HCT116 (cell line): Measurements from ENCODE around the gene LINGO3. TPM values are rescaled to one million over a fixed set of nuclear protein-coding genes. Genes with fewer than 3 reads are reported as not detected.
A peak's percentile ranks its signal among the peaks of the same experiment; 100 is the strongest.

Experiments
- ATAC-seq: fragments of 200-7000 bp; cut with Tn5 transposase; 2 replicates; pipeline ENCODE4 v1.9.1; 2020; ENCODE audit warnings: mild to moderate bottlenecking, moderate library complexity
- BruUV-seq: library from RNA; stranded (reverse); fragments of 400-500 nt; replicated peaks from 2 replicates; lab custom pipeline; 2021; lab: Mats Ljungman, UMichigan
- CTCF ChIA-PET: fragments of 300-600 bp; sonication (Branson Sonifier 250); formaldehyde crosslinking; loops from one replicate; lab custom pipeline; 2021; ENCODE audit warnings: antibody characterized with exemption; lab: Charles Lee
- POLR2A ChIA-PET: fragments of 300-600, 350-600 bp; sonication (Branson Sonifier 250); formaldehyde crosslinking; loops from one replicate; lab custom pipeline; 2021; ENCODE audit warnings: antibody characterized with exemption; lab: Charles Lee
- RAD21 ChIA-PET, 2 experiments: fragments of 300-600 bp; sonication (Branson Sonifier 250); formaldehyde crosslinking; loops; one replicate each; lab custom pipeline; 2023; ENCODE audit warnings: low total read pairs in 2 of 2; ENCODE audit not compliant: uncharacterized antibody in 2 of 2, unreplicated experiment in 2 of 2, low non-redundant PET in 1 of 2; lab: Charles Lee
- DNase-seq: peaks from one replicate; pipeline ENCODE4 v3.0.0-alpha.2; 2010; ENCODE audit warnings: low read depth, low spot score
- H2AFZ ChIP-seq: fragments of 200-600 bp; shearing (Covaris generic), sonication (generic); 2 replicates; pipeline ENCODE4 v1.6.1; 2017; ENCODE audit warnings: low read depth, mixed run types, mixed read lengths, antibody characterized with exemption, low read length; ENCODE audit not compliant: poor library complexity, severe bottlenecking
- H3K27ac ChIP-seq: 2 replicates; pipeline ENCODE4 v1.5.1; 2012; ENCODE audit warnings: low read depth, low read length
- H3K27me3 ChIP-seq: fragments of 200-600 bp; sonication (generic); 2 replicates; pipeline ENCODE4 v1.6.1; 2016; ENCODE audit warnings: mixed run types, low read length, mixed read lengths; ENCODE audit not compliant: insufficient read depth
- H3K36me3 ChIP-seq, 2 experiments: fragments of 200-500 bp in 1 of 2; fragments of 200-600 bp in 1 of 2; sonication (Bioruptor generic) in 1 of 2; sonication (generic) in 1 of 2; 2 replicates each; pipeline versions ENCODE4 v1.5.1 to v1.6.1; 2014 to 2016; ENCODE audit warnings: low read length in 2 of 2, inconsistent platforms in 1 of 2, mixed read lengths in 1 of 2, mixed run types in 1 of 2; ENCODE audit not compliant: insufficient read depth in 2 of 2, control insufficient read depth in 1 of 2
- H3K4me1 ChIP-seq, 2 experiments: fragments of 200-600 bp in 1 of 2; sonication (generic) in 1 of 2; 2 replicates each; pipeline versions ENCODE4 v1.5.1 to v1.6.1; 2012 to 2017; ENCODE audit warnings: low read length in 2 of 2, inconsistent platforms in 1 of 2, mild to moderate bottlenecking in 1 of 2, mixed read lengths in 1 of 2, mixed run types in 1 of 2, moderate library complexity in 1 of 2; ENCODE audit not compliant: insufficient read depth in 2 of 2, control insufficient read depth in 1 of 2
- H3K4me2 ChIP-seq: fragments of 200-600 bp; sonication (generic); 2 replicates; pipeline ENCODE4 v1.6.1; 2017; ENCODE audit warnings: mixed run types, low read length, mixed read lengths
- H3K4me3 ChIP-seq, 2 experiments: fragments of 200-600 bp in 1 of 2; sonication (generic) in 1 of 2; replicated peaks in 1 of 2; 2 replicates each; pipeline ENCODE4 v1.5.1; 2011 to 2016; ENCODE audit warnings: low read length in 2 of 2, control low read depth in 1 of 2, low read depth in 1 of 2, mild to moderate bottlenecking in 1 of 2, mixed read lengths in 1 of 2, mixed run types in 1 of 2
- H3K79me2 ChIP-seq: fragments of 200-600 bp; sonication (generic); 2 replicates; pipeline ENCODE4 v1.6.1; 2017; ENCODE audit warnings: mild to moderate bottlenecking, mixed run types, low read length, moderate library complexity, mixed read lengths; ENCODE audit not compliant: insufficient read depth
- H3K9ac ChIP-seq: fragments of 200-600 bp; sonication (generic); 2 replicates; pipeline ENCODE4 v1.6.1; 2016; ENCODE audit warnings: low read length, mixed read lengths
- H3K9me2 ChIP-seq: fragments of 200-600 bp; sonication (generic), shearing (Covaris generic); 2 replicates; pipeline ENCODE4 v1.6.1; 2017; ENCODE audit warnings: mixed run types, mild to moderate bottlenecking, moderate library complexity; ENCODE audit not compliant: insufficient read depth
- H3K9me3 ChIP-seq, 2 experiments: fragments of 200-500 bp in 1 of 2; fragments of 200-600 bp in 1 of 2; sonication (Bioruptor generic) in 1 of 2; sonication (generic) in 1 of 2; 2 replicates each; pipeline ENCODE4 v1.6.1; 2014 to 2017; ENCODE audit warnings: low read length in 2 of 2, mixed read lengths in 2 of 2, inconsistent platforms in 1 of 2, low read depth in 1 of 2, mild to moderate bottlenecking in 1 of 2, mixed run types in 1 of 2, moderate library complexity in 1 of 2; ENCODE audit not compliant: control insufficient read depth in 1 of 2, insufficient read depth in 1 of 2
- H4K20me1 ChIP-seq: fragments of 200-600 bp; sonication (generic), shearing (Covaris generic); 2 replicates; pipeline ENCODE4 v1.6.1; 2017; ENCODE audit warnings: mixed run types, mild to moderate bottlenecking, moderate library complexity; ENCODE audit not compliant: insufficient read depth
- ATF3 ChIP-seq: IDR thresholded peaks from 2 replicates; pipeline ENCODE4 v1.6.1; 2012
- CBX3 ChIP-seq: IDR thresholded peaks from 2 replicates; pipeline ENCODE4 v1.6.1; 2012; ENCODE audit warnings: low read depth
- CEBPB ChIP-seq: IDR thresholded peaks from 2 replicates; pipeline ENCODE4 v1.6.1; 2012; ENCODE audit warnings: low read depth
- CTCF ChIP-seq, 3 experiments: fragments of 200-600 bp in 1 of 3; sonication (generic) in 1 of 3; IDR thresholded peaks in 2 of 3; conservative IDR thresholded peaks in 1 of 3; 2 replicates each; pipeline ENCODE4 v1.5.1; 2012 to 2017; ENCODE audit warnings: low read depth in 2 of 3, low read length in 2 of 3, antibody characterized with exemption in 1 of 3, borderline replicate concordance in 1 of 3, control low read depth in 1 of 3, mild to moderate bottlenecking in 1 of 3, mixed read lengths in 1 of 3, mixed run types in 1 of 3, moderate library complexity in 1 of 3; ENCODE audit not compliant: insufficient read depth in 1 of 3
- EGR1 ChIP-seq: IDR thresholded peaks from 2 replicates; pipeline ENCODE4 v1.6.1; 2012; ENCODE audit warnings: low read depth
- EZH2 ChIP-seq: fragments of 200-600 bp; sonication (generic); IDR thresholded peaks from 2 replicates; pipeline ENCODE4 v1.6.1; 2017; ENCODE audit warnings: antibody characterized with exemption, mixed run types
- FOSL1 ChIP-seq: IDR thresholded peaks from 2 replicates; pipeline ENCODE4 v1.6.1; 2012; ENCODE audit warnings: low read depth
- JUND ChIP-seq: IDR thresholded peaks from 2 replicates; pipeline ENCODE4 v1.6.1; 2012
- MAX ChIP-seq: IDR thresholded peaks from 2 replicates; pipeline ENCODE4 v1.6.1; 2012
- POLR2AphosphoS5 ChIP-seq: IDR thresholded peaks from 2 replicates; pipeline ENCODE4 v1.6.1; 2011; ENCODE audit warnings: mild to moderate bottlenecking, low read depth, low read length, moderate library complexity
- RAD21 ChIP-seq: IDR thresholded peaks from 2 replicates; pipeline ENCODE4 v1.6.1; 2012; ENCODE audit warnings: low read depth, mild to moderate bottlenecking
- SIN3A ChIP-seq: IDR thresholded peaks from 2 replicates; pipeline ENCODE4 v1.6.1; 2012; ENCODE audit warnings: low read depth
- SP1 ChIP-seq: IDR thresholded peaks from 2 replicates; pipeline ENCODE4 v1.6.1; 2012; ENCODE audit warnings: low read depth
- YY1 ChIP-seq: IDR thresholded peaks from 2 replicates; pipeline ENCODE4 v1.6.1; 2011; ENCODE audit warnings: low read length, low read depth, moderate library complexity, mild to moderate bottlenecking; ENCODE audit not compliant: insufficient replicate concordance; ENCODE audit errors: extremely low read depth
- ZBTB33 ChIP-seq: IDR thresholded peaks from 2 replicates; pipeline ENCODE4 v1.6.1; 2011; ENCODE audit warnings: mild to moderate bottlenecking, low read length, moderate library complexity; ENCODE audit not compliant: insufficient replicate concordance; ENCODE audit errors: extremely low read depth
- ZFX ChIP-seq: fragments of 450-650 bp; IDR thresholded peaks from 2 replicates; pipeline ENCODE4 v1.6.1; 2017
- intact Hi-C: fragments of 100-400 bp; cut with micrococcal nuclease; formaldehyde crosslinking; loops from 2 replicates; pipeline ENCODE4 v1.10.0; 2022
- total RNA-seq: library from RNA; stranded (reverse); gene quantifications from one replicate; pipeline ENCODE4 v1.2.1, GENCODE V29; 2021; ENCODE audit not compliant: unreplicated experiment

The LINGO3 gene
- total RNA-seq, 1 experiment from 2014 or later, result not detected

- no peak for ATAC-seq
- Histone ChIP-seq H3K4me3 (no peak overlapping the region), H3K27me3 (no peaks in the 10 kb centered on the region), H3K4me1 (peaks cover 9 to 45% of the 10 kb centered on the region in 2 experiments), H4K20me1 (peaks cover 12% of the 10 kb centered on the region; the same call in 1 of the 2 replicates), H3K27ac (peak overlapping the region; percentile 34; the same call in 1 of the 2 replicates), H3K9me2 (no peaks in the 10 kb centered on the region), H3K36me3 (peaks cover 12 to 16% of the 10 kb centered on the region in 2 experiments; a peak in 2 of 4 replicates), H2AFZ (no peak overlapping the region), H3K9me3 (no peaks in the 10 kb centered on the region), H3K4me2 (peak overlapping the region; percentile 8; the same call in 1 of the 2 replicates), H3K79me2 (peaks cover 29% of the 10 kb centered on the region), H3K9ac (no peak overlapping the region)
- BruUV-seq, result no TSS peak
- TF ChIP-seq EGR1, result no peak
- no peak for TF ChIP-seq CTCF (IDR thresholded peaks at IDR 0.05 in 2 of 3, conservative IDR thresholded peaks at IDR 0.05 in 1 of 3; ENCODE audit: borderline replicate concordance in 1 of 3, insufficient read depth in 1 of 3, low read depth in 2 of 3, low read length in 2 of 3)
- no peak for TF ChIP-seq FOSL1
- no peak for TF ChIP-seq EZH2
- no peak for TF ChIP-seq CEBPB
- TF ChIP-seq SP1, result no peak
- no peak for TF ChIP-seq YY1
- TF ChIP-seq MAX, result no peak
- TF ChIP-seq POLR2AphosphoS5, result no peak
- TF ChIP-seq SIN3A, result no peak
- no peak for TF ChIP-seq ATF3
- TF ChIP-seq JUND, result no peak
- no peak for TF ChIP-seq ZFX
- no peak for TF ChIP-seq RAD21
- TF ChIP-seq ZBTB33, result no peak
- no peak for TF ChIP-seq CBX3
- intact Hi-C loops, result loop anchor here (5.0 kb wide), 1 partner anchor 336 kb away; no protein-coding TSS in a partner anchor
- ChIA-PET RAD21 (no interaction called here), POLR2A (no interaction called here), CTCF (no interaction called here)
- no peak for DNase-seq
Measured at GRCh38 chr19:2276429-2276986, 31.4 kb downstream of the LINGO3 start.
